ENCODE measurements around the gene KLF18.

KLF18 gene

GRCh38 chr1:44113095-44113609 lies 28.3 kb downstream of the KLF18 start:
- no peak for TF ChIP-seq CTCF (IDR thresholded peaks at IDR 0.05; ENCODE audit: low read depth, low read length, missing control alignments)
- in situ Hi-C loops (cut with HindIII; ENCODE audit: low sequenced_read_pairs) = no loop called here
- DNase-seq (ENCODE audit: low read depth) = no peak
- no peak overlapping the region for H3K4me3 ChIP-seq (ENCODE audit: low read depth, low read length)

GRCh38 chr1:44112486-44112885 lies 28.9 kb downstream of the KLF18 start:
- DNase-seq (ENCODE audit: low read depth) = no peak
- in situ Hi-C loops (cut with HindIII; ENCODE audit: low sequenced_read_pairs) = no loop called here
- no peak for TF ChIP-seq CTCF (IDR thresholded peaks at IDR 0.05; ENCODE audit: low read depth, low read length, missing control alignments)

GRCh38 chr1:44111861-44112260 lies 29.6 kb downstream of the KLF18 start:
- no peak for DNase-seq (ENCODE audit: low read depth)
- H3K4me3 ChIP-seq (ENCODE audit: low read depth, low read length) = no peak overlapping the region
- in situ Hi-C loops (cut with HindIII; ENCODE audit: low sequenced_read_pairs) = no loop called here
- TF ChIP-seq CTCF (IDR thresholded peaks at IDR 0.05; ENCODE audit: low read depth, low read length, missing control alignments) = no peak

More at GRCh38 chr1:44112486-44112885, 28.9 kb downstream of the KLF18 start:
- no peak overlapping the region for H3K4me3 ChIP-seq (ENCODE audit: low read depth, low read length)

- no peak for TF ChIP-seq CTCF (IDR thresholded peaks at IDR 0.05; ENCODE audit: low read depth, low read length, missing control alignments)
- no peak overlapping the region for H3K4me3 ChIP-seq (ENCODE audit: low read depth, low read length)
- no peak for DNase-seq (ENCODE audit: low read depth)
- in situ Hi-C loops (cut with HindIII; ENCODE audit: low sequenced_read_pairs) = no loop called here
Observed at GRCh38 chr1:44110916-44111315, 30.5 kb downstream of the KLF18 start.

- in situ Hi-C loops (cut with HindIII; ENCODE audit: low sequenced_read_pairs) = no loop called here
- TF ChIP-seq CTCF (IDR thresholded peaks at IDR 0.05; ENCODE audit: low read depth, low read length, missing control alignments) = no peak
- no peak for DNase-seq (ENCODE audit: low read depth)
- H3K4me3 ChIP-seq (ENCODE audit: low read depth, low read length) = no peak overlapping the region
Observed at GRCh38 chr1:44108971-44109370, 32.5 kb downstream of the KLF18 start.

GRCh38 chr1:44108241-44108640 lies 33.2 kb downstream of the KLF18 start:
- peak; percentile 4 for DNase-seq (ENCODE audit: low read depth)
- no peak overlapping the region for H3K4me3 ChIP-seq (ENCODE audit: low read depth, low read length)
- TF ChIP-seq CTCF (IDR thresholded peaks at IDR 0.05; ENCODE audit: low read depth, low read length, missing control alignments) = no peak

GRCh38 chr1:44105810-44106209 lies 35.6 kb downstream of the KLF18 start:
- H3K4me3 ChIP-seq (ENCODE audit: low read depth, low read length) = no peak overlapping the region
- no peak for TF ChIP-seq CTCF (IDR thresholded peaks at IDR 0.05; ENCODE audit: low read depth, low read length, missing control alignments)
- no peak for DNase-seq (ENCODE audit: low read depth)
- in situ Hi-C loops (cut with HindIII; ENCODE audit: low sequenced_read_pairs) = no loop called here

More at GRCh38 chr1:44108241-44108640, 33.2 kb downstream of the KLF18 start:
- in situ Hi-C loops (cut with HindIII; ENCODE audit: low sequenced_read_pairs) = no loop called here
